ENCODE measurements around the gene PRDM16. TPM values are rescaled to one million over a fixed set of nuclear protein-coding genes. Genes with fewer than 3 reads are reported as not detected.

The PRDM16 gene
- total RNA-seq, 1 donor from 2014 or later = 15.9 TPM

Other genes with a start within 250 kb of the PRDM16 start
- not detected for gene ACTRT2, start 47.7 kb upstream of the PRDM16 start, total RNA-seq